OCI-M2 (cell line): ENCODE results near the gene PAK1IP1.
"Not testable (repeated sequence)": the region's sequence is repeated elsewhere in the genome, so short reads cannot be mapped to it uniquely, and the experiment has no call there.

ENCODE experiments used
- DNase-seq: peaks from one replicate; lab custom pipeline; 2025; ENCODE audit not compliant: unreplicated experiment; lab: John Stamatoyannopoulos, UW

Gene PAK1IP1, protein sequence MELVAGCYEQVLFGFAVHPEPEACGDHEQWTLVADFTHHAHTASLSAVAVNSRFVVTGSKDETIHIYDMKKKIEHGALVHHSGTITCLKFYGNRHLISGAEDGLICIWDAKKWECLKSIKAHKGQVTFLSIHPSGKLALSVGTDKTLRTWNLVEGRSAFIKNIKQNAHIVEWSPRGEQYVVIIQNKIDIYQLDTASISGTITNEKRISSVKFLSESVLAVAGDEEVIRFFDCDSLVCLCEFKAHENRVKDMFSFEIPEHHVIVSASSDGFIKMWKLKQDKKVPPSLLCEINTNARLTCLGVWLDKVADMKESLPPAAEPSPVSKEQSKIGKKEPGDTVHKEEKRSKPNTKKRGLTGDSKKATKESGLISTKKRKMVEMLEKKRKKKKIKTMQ

DNA sequence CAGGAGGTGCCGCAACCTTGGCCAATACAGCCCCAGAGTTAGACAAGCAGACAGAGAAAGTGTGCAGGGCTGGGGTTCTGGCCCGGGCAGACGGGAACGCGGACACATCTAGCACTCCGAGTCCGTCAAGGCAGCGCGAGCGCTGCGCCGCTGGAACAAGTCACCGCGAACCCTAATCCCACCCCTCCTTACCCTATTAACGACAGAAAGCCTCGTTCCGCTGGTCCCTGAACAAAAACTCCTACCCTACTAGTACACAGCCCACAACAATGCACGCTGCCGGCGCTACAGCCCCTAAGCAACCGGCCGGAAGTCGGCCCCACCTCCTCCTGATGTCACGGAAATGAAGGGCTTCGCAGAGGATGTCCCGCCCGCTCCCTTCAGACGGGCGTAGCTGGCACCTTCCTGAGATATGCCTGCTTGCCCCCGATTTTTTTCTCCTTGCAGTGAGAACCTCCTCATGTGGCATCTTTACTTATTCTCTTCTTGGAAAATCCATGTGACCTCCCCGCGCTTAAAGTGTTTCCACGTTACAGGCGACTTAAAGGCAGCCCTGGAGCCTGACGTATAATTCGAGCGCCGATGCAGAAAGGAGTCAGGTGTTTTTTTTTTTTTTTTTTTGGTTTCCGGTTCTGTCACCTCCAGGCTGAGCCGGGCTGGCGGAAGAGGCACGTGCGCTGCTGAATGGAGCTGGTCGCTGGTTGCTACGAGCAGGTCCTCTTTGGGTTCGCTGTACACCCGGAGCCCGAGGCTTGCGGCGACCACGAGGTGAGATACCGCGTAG, at the start of gene PAK1IP1, which contains the start of gene C6orf52:
PAK1IP1 (plus strand) TSS at position 671 of the 784 bp plus-strand sequence; CDS start at position 685, 14 bp downstream.
C6orf52 (minus strand) TSS at position 315 of the 784 bp plus-strand sequence. CDS start 7,066 bp downstream, outside the sequence.
- peak; percentile 78 for DNase-seq

DNA sequence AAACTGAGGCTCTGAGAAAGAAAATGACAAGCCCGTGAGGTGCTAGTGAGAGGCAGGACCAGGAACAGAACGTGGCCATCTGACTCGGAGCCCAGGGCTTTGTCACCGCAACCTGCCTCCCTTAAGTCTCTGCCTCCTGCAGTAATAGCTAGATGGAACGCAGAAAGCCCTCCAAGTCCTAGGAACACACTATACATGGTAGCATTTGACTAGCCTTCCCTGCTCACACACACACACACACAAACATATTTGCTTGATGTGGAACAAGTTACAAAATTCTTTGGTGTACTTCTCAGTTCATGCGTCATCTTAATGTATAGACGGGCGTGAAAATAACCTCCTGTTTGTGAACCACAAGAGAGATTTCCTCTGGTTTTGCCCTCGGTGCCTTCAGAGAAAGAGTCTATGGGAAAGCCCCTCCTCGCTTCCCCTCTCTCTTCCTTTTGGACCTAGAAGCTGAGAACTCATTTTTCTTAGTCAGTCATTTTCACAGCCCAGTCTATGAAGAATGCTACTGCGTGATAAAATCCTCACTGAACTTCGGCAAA, 39.2 kb upstream of the PAK1IP1 start:
- DNase-seq = no peak

DNA sequence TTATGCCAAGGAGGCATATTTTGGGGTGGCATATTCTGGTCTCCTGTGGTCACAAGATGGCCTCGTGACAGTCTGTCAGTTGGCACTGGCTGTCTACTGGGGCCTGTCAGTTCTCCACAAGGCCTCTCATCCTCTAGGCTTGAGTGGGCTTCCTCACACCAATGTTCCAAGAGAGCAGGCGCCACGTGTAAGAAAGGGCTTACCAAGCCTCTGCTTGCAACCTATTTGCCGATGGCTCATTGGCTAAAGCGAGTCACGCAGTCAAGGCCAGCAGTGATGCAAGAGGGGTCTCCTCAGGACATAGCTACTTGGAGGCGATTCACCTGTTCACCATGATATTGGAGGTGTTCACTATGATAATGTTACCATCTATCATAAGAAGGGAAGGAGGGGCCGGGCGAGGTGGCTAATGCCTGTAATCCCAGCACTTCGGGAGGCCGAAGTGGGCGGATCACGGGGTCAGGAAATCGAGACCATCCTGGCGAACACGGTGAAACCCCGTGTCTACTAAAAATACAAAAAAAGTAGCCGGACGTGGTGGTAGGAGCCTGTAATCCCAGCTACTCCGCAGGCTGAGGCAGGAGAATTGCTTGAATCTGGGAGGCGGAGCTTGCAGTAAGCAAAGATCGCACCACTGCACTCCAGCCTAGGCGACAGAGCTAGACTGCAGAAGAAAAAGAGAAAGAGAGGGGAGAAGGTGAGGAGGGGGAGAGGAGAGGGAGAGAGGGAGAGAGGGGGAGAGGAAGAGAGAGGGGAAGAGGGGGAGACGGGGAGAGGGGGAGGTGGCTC, 35.7 kb upstream of the PAK1IP1 start:
- no peak for DNase-seq

DNA sequence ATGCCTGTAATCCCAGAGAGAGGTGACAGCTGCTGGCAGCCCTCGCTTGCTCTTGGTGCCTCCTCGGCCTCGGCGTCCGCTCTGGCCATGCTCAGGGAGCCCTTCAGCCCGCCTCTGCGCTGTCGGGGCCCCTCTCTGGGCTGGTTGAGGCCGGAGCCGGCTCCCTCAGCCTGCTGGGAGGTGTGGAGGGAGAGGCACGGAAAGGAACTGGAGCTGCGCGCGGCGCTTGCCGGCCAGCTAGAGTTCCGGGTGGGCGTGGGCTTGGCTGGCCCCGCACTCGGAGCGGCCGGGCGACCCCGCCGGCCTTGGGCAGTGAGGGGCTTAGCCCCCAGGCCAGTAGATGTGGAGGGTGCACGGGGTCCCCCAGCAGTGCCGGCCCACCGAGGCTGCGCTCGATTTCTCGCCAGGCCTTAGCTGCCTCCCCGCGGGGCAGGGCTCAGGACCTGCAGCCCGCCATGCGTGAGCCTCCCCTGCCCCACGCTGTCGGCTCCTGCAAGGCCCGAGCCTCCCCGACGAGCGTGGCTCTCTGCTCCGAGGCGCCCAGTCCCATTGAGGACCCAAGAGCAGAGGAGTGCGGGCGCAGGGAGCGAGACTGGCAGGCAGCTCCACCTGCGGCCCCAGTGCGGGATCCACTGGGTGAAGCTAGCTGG, 34.9 kb upstream of the PAK1IP1 start:
- DNase-seq = no peak

DNA sequence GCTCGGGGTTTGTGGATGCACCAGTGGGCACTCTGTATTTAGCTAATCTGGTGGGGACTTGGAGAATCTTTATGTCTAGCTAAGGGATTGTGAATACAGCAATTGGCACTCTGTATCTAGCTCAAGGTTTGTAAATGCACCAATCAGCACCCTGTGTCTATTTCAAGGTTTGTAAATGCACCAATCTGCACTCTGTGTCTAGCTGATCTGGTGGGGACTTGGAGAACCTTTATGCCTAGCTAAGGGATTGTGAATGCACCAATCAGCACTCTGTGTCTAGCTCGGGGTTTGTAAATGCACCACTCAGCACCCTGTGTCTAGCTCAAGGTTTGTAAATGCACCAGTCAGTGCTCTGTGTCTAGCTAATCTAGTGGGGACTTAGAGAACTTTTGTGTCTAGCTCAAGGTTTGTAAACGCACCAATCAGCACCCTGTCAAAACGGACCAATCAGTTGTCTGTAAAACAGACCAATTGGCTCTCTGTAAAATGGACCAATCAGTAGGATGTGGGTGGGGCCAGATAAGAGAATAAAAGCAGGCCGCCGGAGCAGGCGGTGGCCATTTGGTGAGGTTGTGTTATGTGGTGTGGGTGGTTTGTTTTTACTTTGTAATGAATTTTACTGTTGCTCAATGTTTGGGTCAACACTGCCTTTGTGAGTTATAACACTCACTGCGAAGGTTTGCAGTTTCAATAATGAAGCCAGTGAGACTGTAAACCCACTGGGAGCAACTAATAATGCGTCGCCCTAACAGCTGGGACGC, 34.2 kb upstream of the PAK1IP1 start:
- not testable (repeated sequence) for DNase-seq

DNA sequence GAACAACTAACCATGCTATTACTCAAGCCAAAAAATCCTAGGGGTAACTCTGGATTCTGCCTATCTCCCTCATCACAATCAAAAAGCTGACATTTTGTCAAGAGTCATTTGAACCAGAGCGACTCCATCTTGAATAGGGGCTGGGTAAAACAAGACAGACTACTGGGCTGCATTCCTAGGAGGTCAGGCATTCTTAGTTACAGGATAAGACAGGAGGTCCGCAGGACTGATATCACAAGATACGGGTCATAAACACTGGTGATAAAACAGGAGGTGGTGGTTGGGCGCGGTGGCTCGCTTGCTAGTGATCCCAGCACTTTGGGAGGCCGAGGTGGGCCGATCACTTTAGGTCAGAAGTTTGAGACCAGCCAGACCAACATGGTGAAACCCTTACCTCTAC, 32.6 kb upstream of the PAK1IP1 start:
- no peak for DNase-seq

DNA sequence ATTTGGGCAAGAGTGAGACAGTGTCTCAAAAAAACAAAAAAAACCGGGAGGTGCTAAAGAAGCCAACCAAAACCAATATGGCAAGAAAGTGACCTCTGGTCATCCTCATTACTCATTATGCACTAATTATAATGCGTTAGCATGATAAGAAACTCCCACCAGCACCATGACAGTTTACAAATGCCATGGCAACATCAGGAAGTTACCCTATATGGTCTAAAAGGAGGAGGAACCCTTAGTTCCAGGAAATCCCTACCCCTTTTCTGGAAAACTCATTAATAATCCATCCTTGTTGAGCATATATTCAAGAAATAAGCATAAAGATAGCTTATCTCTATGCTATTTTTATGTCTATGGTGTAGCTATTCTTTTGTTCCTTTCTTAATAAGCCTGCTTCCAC, 32.0 kb upstream of the PAK1IP1 start:
- no peak for DNase-seq

DNA sequence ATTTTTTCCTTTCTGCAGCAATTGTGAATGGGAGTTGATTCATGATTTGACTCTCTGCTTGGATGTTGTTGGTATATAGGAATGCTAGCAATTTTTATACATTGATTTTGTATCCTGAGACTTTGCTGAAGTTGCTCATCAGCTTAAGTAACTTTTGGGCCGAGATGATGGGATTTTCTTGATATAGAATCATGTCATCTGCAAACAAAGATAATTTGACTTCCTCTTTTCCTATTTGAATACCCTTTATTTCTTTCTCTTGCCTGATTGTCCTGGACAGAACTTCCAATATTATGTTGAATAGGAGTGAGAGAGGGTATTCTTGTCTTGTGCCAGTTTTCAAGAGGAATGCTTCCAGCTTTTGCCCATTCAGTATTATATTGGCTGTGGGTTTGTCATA, 29.2 kb upstream of the PAK1IP1 start:
- DNase-seq = not testable (repeated sequence)

DNA sequence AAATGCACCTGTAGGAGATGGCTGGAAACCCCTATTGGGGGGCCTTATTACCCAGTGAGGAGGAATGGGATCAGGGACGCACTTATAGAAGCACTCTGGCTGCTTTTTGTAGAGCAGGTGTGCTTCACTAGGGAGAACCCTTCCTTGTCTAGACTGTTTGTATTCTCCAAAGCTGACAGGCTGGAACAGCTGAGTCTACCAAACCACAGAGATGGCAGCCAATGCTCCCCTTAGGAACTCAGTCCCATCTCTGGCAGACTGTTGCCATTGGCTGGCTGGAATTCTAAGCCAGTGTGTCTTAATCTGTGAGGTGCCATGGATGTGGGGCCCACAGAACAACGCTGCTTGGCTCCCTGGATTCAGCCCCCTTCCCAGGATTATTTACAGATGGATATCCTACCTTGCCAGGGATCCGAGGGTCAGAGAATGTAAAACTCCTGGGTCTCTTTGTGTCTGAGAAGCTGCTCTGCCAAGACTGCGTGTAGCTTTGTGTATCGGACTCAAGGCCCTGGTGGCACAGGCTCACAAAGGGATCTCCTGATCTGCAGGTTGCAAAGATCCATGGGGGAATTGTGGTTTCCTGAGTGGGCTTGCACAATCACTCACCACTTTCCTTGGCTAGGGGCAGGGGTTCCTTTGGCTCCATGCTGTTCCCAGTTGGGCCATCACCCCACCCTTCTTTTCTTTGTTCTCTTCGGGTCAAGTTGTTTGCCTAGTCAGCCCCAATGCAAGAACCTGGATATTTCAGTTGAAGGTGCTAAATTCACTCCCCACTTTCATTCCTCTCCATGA, 26.4 kb upstream of the PAK1IP1 start:
- DNase-seq = no peak

DNA sequence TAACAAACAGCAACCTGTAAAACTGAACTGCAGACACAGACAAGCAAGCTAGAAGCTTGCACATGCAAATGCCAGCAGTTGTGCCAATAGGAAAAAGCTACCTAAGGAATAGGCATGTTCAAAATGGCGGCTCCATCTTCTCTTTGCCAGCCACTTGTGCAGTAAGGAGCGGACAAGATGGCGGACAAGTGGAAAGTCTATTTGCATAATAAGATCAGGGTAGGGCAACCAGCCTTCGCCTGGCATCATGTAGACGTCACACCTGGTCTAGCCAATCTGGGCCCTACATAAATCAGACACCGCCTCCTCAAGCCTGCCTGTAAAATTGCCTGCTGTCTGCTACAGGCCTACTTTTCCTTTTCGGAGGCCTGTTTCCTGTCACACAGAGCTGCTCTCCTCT, 18.4 kb upstream of the PAK1IP1 start:
- no peak for DNase-seq

DNA sequence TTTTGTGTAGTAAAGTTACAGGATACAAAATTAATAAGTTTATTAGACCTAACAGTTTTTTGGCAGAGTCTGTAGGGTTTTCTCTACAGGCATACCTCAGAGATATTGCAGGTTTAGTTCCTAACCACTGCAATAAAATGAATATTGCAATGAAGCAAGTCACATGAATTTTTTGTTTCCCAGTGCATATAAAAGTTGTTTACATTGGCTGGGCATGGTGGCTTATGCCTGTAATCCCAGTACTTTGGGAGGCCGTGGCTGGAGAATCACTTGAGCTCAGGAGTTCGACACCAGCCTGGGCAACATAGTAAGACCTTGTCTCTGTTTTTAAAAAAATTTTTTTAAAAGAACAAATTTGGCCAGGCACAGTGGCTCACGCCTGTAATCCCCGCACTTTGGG, 16.3 kb upstream of the PAK1IP1 start:
- DNase-seq = no peak

DNA sequence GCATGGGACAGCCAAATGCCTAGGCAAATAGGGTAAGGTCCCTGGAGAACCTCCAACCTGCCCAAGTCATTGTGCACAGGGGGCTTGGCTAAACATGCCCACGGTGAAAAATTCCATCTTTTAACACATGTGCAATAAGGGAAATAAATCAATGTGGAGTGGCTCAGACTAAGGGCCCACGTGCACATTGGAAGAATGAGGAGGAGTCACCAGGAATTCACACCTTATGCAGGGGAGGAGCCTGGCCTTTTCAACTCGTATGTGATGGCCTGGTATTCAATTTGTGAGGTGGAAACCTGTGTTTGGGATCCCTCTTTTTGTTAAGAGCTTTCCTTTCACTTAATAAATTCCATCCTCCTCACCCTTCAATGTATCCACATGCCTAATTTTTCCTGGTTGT, 13.0 kb upstream of the PAK1IP1 start:
- DNase-seq = no peak

DNA sequence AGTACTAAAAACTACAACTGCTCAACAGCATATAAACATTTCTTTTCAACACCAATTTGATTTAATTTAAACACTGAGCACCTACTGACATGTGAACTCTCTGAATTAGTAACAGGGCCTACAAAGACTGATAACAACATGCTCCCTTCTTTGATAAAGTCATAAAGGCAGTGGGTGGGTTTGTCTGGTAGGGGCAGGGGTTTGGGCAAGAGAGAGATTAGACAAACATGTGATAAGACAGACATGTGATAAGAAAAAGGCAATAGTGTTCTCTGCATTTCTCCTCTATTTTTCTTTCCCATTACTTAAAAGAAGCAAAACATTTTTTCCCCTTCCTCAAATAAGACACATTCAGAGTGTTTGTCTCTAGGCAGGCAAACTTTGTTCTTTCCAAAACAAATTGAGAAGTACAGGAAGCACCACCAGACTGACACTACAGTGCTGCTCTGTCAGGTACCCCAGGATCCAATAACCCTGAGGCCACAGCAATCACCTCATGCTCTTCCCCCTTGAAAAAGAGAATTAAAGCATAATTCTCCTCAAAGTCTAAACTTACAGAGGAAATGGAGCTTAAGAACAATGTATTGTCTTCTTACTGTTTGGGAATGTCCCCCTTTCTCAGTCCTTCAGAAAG, 12.3 kb upstream of the PAK1IP1 start:
- peak; percentile 30 for DNase-seq

DNA sequence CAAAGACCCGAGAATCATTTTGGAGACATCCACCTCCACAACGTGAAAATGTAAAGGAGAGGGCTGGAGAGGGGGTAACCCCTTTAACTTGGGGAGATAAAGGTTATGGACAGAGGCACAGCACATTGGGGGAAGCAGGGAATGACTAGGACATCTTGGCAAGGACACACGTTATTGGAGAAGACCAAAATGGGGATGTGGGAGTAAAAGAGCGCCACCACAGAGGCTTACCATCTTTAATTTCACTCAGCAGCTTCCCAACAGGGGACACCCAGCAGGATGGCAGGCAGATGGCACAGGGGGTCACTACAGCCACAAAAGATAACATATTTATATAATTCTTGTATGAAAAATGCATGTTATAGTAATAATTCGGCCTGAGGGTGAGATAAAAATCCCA, 10.2 kb upstream of the PAK1IP1 start:
- DNase-seq = no peak

DNA sequence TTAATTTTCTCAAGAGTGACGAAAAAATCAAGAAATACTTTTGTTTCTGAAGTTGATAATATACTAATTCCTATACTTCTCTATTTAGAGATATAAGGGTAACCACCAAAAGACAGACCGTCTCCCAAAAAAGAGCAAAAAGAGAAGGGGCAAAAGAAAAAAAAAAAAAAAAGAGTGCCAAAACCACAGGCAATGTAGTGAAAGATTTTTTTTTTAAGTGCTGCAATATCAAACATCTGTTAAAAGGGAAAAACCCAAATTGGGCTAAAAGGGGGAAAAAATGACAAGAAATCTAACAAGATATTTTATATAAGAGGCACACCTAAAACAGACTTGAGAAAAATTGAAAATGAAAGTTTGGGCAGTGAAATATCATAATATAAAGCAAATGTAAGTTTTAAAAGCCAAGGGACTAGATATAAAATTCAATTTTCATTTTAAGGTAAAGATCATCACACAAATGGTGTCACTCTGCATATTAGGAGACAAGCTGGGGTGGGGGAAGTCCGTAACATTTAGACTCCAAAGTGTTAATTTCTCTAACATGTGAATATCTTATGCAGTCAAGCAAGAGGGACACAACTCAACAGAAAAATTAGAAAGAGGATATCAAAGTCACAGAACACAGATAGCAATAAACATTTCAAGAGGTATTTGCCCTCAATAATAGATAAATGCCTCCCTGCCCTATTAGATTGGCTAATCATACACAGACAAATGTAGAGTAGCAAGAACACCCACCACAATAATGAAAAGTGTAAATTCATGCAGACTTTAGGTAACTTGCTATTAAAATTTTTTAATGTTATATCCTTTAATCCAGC, 9.5 kb upstream of the PAK1IP1 start:
- no peak for DNase-seq

DNA sequence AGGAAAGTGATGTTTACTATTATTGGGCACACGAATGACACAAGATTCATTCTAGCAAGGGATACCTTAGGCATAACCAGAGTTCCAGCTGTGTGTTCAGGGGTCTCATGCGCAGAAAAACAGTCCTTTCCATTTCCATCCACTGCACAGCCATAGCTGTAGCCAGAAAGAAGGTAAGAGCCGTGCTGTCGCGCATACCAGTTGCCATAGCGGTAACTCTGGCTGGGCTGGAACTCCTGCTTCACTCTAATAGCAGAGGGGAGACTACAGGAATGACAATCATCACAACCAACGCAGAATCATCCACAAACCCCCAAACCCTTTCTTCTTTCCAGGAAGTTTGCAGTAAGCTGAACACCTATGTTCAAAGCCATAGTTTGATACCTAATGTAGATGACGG, 7.9 kb upstream of the PAK1IP1 start:
- no peak for DNase-seq

DNA sequence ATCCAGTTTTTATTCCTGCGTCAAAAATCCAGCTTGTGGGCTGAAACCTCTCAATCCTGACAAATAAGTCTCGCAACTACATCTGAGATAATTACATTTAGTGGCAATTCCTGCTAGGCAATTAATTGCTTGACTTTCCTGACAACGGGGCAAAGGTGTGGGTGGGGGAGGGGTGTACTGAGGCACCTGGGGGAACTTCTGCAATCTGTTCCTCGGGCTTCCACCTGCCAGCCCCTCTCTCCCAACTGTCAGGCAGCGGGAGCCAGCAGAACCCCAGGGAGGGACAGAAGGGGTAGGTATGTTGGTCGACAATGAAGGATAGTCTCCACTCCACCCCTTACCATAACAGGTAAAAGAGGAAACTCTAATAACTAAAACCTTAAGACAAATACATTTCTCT, 7.2 kb upstream of the PAK1IP1 start:
- no peak for DNase-seq
